ENCODE results near the gene AVP.
"Not testable (repeated sequence)": the region's sequence is repeated elsewhere in the genome, so short reads cannot be mapped to it uniquely, and the experiment has no call there.

Gene AVP

DNA sequence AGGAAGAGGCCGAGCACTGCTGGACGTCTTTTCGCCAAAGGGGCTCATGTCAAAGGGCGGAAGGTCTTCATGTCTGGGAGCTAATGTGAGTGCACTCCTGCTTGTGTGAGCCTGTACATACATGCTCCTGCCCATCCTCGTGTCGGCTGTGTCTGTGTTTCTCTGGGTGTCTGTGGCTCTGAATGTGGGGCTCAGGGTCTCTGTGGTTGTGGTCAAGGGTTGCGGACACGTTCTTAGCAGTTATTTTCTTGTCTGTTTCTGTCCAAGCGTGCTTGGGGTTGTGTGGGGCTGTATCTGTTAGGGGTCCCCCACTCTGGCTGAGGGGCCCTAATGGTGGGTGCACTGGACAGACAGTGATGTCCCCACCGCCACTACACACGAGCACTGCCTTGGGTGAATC lies 2.9 kb downstream of the AVP start:
- H3K27ac ChIP-seq (ENCODE audit: low read depth, low read length): no peak overlapping the region
- H3K27me3 ChIP-seq (ENCODE audit: low read length): no peaks in the 10 kb centered on the region
- TF ChIP-seq, protein P1, sequence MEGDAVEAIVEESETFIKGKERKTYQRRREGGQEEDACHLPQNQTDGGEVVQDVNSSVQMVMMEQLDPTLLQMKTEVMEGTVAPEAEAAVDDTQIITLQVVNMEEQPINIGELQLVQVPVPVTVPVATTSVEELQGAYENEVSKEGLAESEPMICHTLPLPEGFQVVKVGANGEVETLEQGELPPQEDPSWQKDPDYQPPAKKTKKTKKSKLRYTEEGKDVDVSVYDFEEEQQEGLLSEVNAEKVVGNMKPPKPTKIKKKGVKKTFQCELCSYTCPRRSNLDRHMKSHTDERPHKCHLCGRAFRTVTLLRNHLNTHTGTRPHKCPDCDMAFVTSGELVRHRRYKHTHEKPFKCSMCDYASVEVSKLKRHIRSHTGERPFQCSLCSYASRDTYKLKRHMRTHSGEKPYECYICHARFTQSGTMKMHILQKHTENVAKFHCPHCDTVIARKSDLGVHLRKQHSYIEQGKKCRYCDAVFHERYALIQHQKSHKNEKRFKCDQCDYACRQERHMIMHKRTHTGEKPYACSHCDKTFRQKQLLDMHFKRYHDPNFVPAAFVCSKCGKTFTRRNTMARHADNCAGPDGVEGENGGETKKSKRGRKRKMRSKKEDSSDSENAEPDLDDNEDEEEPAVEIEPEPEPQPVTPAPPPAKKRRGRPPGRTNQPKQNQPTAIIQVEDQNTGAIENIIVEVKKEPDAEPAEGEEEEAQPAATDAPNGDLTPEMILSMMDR (IDR thresholded peaks at IDR 0.05; ENCODE audit: insufficient read depth, low read length, poor library complexity, severe bottlenecking): no peak
- TF ChIP-seq EZH2phosphoT487 (conservative IDR thresholded peaks at IDR 0.05; ENCODE audit: low read length): no peak
- no peaks in the 10 kb centered on the region for H4K20me1 ChIP-seq (ENCODE audit: low read depth, low read length)
- no peaks in the 10 kb centered on the region for H3K9me3 ChIP-seq (ENCODE audit: insufficient read depth, low read length)
- no peak overlapping the region for H3K9ac ChIP-seq (ENCODE audit: low read length)
- no peak overlapping the region for H3K4me2 ChIP-seq (ENCODE audit: low read depth, low read length, poor library complexity, severe bottlenecking)
- no peaks in the 10 kb centered on the region for H3F3A ChIP-seq (ENCODE audit: insufficient read depth)
- no peak overlapping the region for H2AFZ ChIP-seq (ENCODE audit: low read depth, low read length, severe bottlenecking)
- H3K79me2 ChIP-seq (ENCODE audit: insufficient read depth, low read length): no peaks in the 10 kb centered on the region
- H3K9me2 ChIP-seq (replicated peaks; ENCODE audit: insufficient read depth, low read length): no peaks in the 10 kb centered on the region
- H3K4me3 ChIP-seq (ENCODE audit: insufficient read depth, low read length, poor library complexity, severe bottlenecking): no peak overlapping the region
- no peaks in the 10 kb centered on the region for H3K36me3 ChIP-seq (ENCODE audit: low read length)

DNA sequence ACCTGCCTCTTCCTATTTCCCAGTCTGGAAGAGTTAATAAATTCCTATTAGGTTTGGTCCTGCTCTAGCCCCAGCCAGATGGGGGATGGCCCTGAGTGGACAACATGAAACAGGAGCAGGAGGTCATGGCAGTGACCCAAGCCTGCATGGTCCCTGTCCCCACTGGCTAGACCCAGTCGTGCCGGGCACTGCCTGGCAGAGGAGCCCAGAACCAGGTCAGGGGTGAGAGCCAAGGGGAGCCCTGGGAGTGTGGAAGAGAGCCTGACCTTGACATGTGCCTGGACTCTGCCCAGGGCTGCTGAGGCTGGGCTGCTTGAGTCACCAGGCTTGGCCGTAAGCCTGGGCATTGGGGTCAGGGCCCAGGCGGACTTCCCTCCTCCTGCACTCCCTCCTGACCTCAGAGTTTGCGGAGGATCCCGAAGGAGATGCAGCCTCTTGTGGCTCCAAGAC lies 3.6 kb downstream of the AVP start:
- H3K9me2 ChIP-seq (replicated peaks; ENCODE audit: insufficient read depth, low read length): no peaks in the 10 kb centered on the region
- H3K4me3 ChIP-seq (ENCODE audit: insufficient read depth, low read length, poor library complexity, severe bottlenecking): no peak overlapping the region
- no peak overlapping the region for H2AFZ ChIP-seq (ENCODE audit: low read depth, low read length, severe bottlenecking)
- no peak for TF ChIP-seq EZH2phosphoT487 (conservative IDR thresholded peaks at IDR 0.05; ENCODE audit: low read length)
- TF ChIP-seq, protein P1 (IDR thresholded peaks at IDR 0.05; ENCODE audit: insufficient read depth, low read length, poor library complexity, severe bottlenecking): no peak
- H3K79me2 ChIP-seq (ENCODE audit: insufficient read depth, low read length): no peaks in the 10 kb centered on the region
- no peak overlapping the region for H3K4me2 ChIP-seq (ENCODE audit: low read depth, low read length, poor library complexity, severe bottlenecking)
- H3K27me3 ChIP-seq (ENCODE audit: low read length): no peaks in the 10 kb centered on the region
- no peaks in the 10 kb centered on the region for H3F3A ChIP-seq (ENCODE audit: insufficient read depth)
- no peaks in the 10 kb centered on the region for H3K36me3 ChIP-seq (ENCODE audit: low read length)
- no peaks in the 10 kb centered on the region for H4K20me1 ChIP-seq (ENCODE audit: low read depth, low read length)
- H3K27ac ChIP-seq (ENCODE audit: low read depth, low read length): no peak overlapping the region
- H3K9me3 ChIP-seq (ENCODE audit: insufficient read depth, low read length): no peaks in the 10 kb centered on the region
- H3K9ac ChIP-seq (ENCODE audit: low read length): no peak overlapping the region

GRCh38 chr20:3077618-3078134 lies 6.8 kb downstream of the AVP start:
- H3K4me3 ChIP-seq (ENCODE audit: insufficient read depth, low read length, poor library complexity, severe bottlenecking): no peak overlapping the region
- H2AFZ ChIP-seq (ENCODE audit: low read depth, low read length, severe bottlenecking): no peak overlapping the region
- H3K4me2 ChIP-seq (ENCODE audit: low read depth, low read length, poor library complexity, severe bottlenecking): no peak overlapping the region
- H3F3A ChIP-seq (ENCODE audit: insufficient read depth): no peaks in the 10 kb centered on the region
- H3K27me3 ChIP-seq (ENCODE audit: low read length): no peaks in the 10 kb centered on the region
- no peaks in the 10 kb centered on the region for H3K9me2 ChIP-seq (replicated peaks; ENCODE audit: insufficient read depth, low read length)
- no peaks in the 10 kb centered on the region for H3K79me2 ChIP-seq (ENCODE audit: insufficient read depth, low read length)
- H3K36me3 ChIP-seq (ENCODE audit: low read length): no peaks in the 10 kb centered on the region
- H3K9ac ChIP-seq (ENCODE audit: low read length): no peak overlapping the region
- no peaks in the 10 kb centered on the region for H3K9me3 ChIP-seq (ENCODE audit: insufficient read depth, low read length)
- no peaks in the 10 kb centered on the region for H4K20me1 ChIP-seq (ENCODE audit: low read depth, low read length)
- TF ChIP-seq, protein P1 (IDR thresholded peaks at IDR 0.05; ENCODE audit: insufficient read depth, low read length, poor library complexity, severe bottlenecking): no peak
- TF ChIP-seq EZH2phosphoT487 (conservative IDR thresholded peaks at IDR 0.05; ENCODE audit: low read length): no peak
- H3K27ac ChIP-seq (ENCODE audit: low read depth, low read length): no peak overlapping the region

- H3K27me3 ChIP-seq (ENCODE audit: low read length); H3K9me2 ChIP-seq (replicated peaks; ENCODE audit: insufficient read depth, low read length); H3K9ac ChIP-seq (ENCODE audit: low read length); H3F3A ChIP-seq (ENCODE audit: insufficient read depth); H3K4me2 ChIP-seq (ENCODE audit: low read depth, low read length, poor library complexity, severe bottlenecking); H4K20me1 ChIP-seq (ENCODE audit: low read depth, low read length); H3K27ac ChIP-seq (ENCODE audit: low read depth, low read length); H3K9me3 ChIP-seq (ENCODE audit: insufficient read depth, low read length); H2AFZ ChIP-seq (ENCODE audit: low read depth, low read length, severe bottlenecking); H3K36me3 ChIP-seq (ENCODE audit: low read length); H3K79me2 ChIP-seq (ENCODE audit: insufficient read depth, low read length); H3K4me3 ChIP-seq (ENCODE audit: insufficient read depth, low read length, poor library complexity, severe bottlenecking): not testable (repeated sequence)
These were observed 9.2 kb downstream of the AVP start for GRCh38 chr20:3075315-3075714.

Data from SU-DHL-6 (cell line).